ENCODE results near the gene BIRC7.

Gene BIRC7

GRCh38 chr20:63192721-63193120, 43.0 kb upstream of the BIRC7 start:
- in situ Hi-C loops (cut with HindIII; ENCODE audit: low pct_ligation_motif_present, low sequenced_read_pairs), result no loop called here
- TF ChIP-seq, protein P1, sequence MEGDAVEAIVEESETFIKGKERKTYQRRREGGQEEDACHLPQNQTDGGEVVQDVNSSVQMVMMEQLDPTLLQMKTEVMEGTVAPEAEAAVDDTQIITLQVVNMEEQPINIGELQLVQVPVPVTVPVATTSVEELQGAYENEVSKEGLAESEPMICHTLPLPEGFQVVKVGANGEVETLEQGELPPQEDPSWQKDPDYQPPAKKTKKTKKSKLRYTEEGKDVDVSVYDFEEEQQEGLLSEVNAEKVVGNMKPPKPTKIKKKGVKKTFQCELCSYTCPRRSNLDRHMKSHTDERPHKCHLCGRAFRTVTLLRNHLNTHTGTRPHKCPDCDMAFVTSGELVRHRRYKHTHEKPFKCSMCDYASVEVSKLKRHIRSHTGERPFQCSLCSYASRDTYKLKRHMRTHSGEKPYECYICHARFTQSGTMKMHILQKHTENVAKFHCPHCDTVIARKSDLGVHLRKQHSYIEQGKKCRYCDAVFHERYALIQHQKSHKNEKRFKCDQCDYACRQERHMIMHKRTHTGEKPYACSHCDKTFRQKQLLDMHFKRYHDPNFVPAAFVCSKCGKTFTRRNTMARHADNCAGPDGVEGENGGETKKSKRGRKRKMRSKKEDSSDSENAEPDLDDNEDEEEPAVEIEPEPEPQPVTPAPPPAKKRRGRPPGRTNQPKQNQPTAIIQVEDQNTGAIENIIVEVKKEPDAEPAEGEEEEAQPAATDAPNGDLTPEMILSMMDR (IDR thresholded peaks at IDR 0.05; ENCODE audit: low read depth, low read length, missing control alignments), result no peak
- Histone ChIP-seq H3K36me3 (replicated peaks) (peaks cover 5% of the 10 kb centered on the region), H3K4me3 (ENCODE audit: low read depth, low read length) (no peak overlapping the region), H3K27me3 (replicated peaks) (no peaks in the 10 kb centered on the region), H3K27ac (no peak overlapping the region)
- DNase-seq, result no peak

DNA sequence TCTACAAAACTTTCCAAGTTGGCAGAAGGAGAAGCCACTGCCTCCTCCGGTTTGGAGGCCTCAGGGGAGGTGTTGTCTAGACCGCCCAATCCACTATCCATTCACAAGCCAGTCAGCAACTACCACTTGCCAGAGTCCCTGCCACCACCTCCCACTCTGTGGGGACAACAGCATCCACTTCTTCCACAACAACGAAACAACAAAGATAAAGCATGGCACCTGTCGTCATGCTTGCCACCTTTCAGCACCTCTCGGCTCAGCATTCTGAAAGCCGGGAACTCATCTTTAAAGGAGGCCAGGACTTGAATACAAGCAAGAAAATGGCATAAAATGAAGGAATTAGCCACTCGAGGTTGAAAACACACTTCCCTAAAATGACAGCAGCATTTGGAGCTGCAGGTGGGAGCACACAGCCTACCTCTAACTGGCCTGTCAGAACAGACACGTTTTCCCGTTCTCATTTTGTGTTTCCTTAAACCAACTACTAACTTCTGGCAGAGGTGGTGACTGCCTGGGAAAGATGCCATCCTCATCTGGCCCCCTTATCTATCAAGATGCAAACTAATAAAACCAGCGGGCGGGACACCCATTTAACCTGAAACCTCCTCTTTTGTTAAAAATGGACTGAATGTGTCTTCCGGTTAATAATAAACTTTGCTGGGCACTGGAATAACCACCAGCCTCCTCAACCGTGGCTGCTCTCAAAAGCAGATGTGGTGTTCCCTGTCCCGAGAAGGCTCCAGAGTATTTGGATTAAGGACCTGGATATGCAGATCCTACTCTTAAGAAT, 41.5 kb upstream of the BIRC7 start:
- no peak overlapping the region for H3K27ac ChIP-seq
- TF ChIP-seq, protein P1 (IDR thresholded peaks at IDR 0.05; ENCODE audit: low read depth, low read length, missing control alignments), result no peak
- no peaks in the 10 kb centered on the region for H3K27me3 ChIP-seq (replicated peaks)
- in situ Hi-C loops (cut with HindIII; ENCODE audit: low pct_ligation_motif_present, low sequenced_read_pairs), result no loop called here
- H3K36me3 ChIP-seq (replicated peaks), result peaks cover 5% of the 10 kb centered on the region
- no peak overlapping the region for H3K4me3 ChIP-seq (ENCODE audit: low read depth, low read length)
- no peak for DNase-seq

- Histone ChIP-seq H3K36me3 (replicated peaks) (peaks cover 5% of the 10 kb centered on the region), H3K27me3 (replicated peaks) (no peaks in the 10 kb centered on the region), H3K4me3 (ENCODE audit: low read depth, low read length) (no peak overlapping the region), H3K27ac (no peak overlapping the region)
- DNase-seq, result no peak
- TF ChIP-seq, protein P1 (IDR thresholded peaks at IDR 0.05; ENCODE audit: low read depth, low read length, missing control alignments), result no peak
- in situ Hi-C loops (cut with HindIII; ENCODE audit: low pct_ligation_motif_present, low sequenced_read_pairs), result no loop called here
Observed at GRCh38 chr20:63194797-63195173, 40.9 kb upstream of the BIRC7 start.

- Histone ChIP-seq H3K4me3 (ENCODE audit: low read depth, low read length) (no peak overlapping the region), H3K36me3 (replicated peaks) (peaks cover 11% of the 10 kb centered on the region), H3K27me3 (replicated peaks) (no peaks in the 10 kb centered on the region), H3K27ac (no peak overlapping the region)
- TF ChIP-seq, protein P1 (IDR thresholded peaks at IDR 0.05; ENCODE audit: low read depth, low read length, missing control alignments), result no peak
- in situ Hi-C loops (cut with HindIII; ENCODE audit: low pct_ligation_motif_present, low sequenced_read_pairs), result no loop called here
- no peak for DNase-seq
Observed at GRCh38 chr20:63196768-63197470, 38.8 kb upstream of the BIRC7 start.

- Histone ChIP-seq H3K27me3 (replicated peaks) (no peaks in the 10 kb centered on the region), H3K4me3 (ENCODE audit: low read depth, low read length) (no peak overlapping the region), H3K27ac (no peak overlapping the region), H3K36me3 (replicated peaks) (peaks cover 28% of the 10 kb centered on the region)
- in situ Hi-C loops (cut with HindIII; ENCODE audit: low pct_ligation_motif_present, low sequenced_read_pairs), result no loop called here
- TF ChIP-seq, protein P1 (IDR thresholded peaks at IDR 0.05; ENCODE audit: low read depth, low read length, missing control alignments), result no peak
- no peak for DNase-seq
Observed at GRCh38 chr20:63198606-63199005, 37.1 kb upstream of the BIRC7 start.
